ENCODE measurements around the gene EPHB1.
A peak's percentile ranks its signal among the peaks of the same experiment; 100 is the strongest.
"Not testable (repeated sequence)": the region's sequence is repeated elsewhere in the genome, so short reads cannot be mapped to it uniquely, and the experiment has no call there.

EPHB1 gene

DNA sequence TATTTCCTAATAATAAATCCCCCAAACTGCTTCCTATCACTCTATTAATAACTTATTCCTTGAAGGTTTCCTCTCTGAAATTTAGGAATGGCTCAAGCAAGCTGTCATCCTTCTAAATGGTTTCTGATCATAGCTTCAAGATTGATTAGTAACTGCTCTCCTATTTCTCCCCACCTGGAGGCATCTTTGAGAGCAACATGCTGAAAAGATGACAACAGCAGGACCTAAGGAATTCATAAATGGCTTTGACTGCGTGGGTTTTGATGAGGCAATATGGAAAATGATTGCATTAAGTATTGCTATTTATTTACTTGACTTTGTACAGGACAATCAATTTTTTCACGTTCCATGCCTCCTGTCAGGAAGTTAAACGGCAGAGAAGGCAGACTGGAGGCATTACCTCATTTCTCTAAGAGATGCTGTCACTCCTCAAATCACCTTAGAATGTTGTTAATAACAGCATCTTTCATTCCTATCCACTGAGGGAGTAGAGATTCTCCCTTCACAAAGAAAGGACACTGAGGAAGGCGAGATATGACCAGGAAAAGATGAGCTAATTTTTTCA, 256.4 kb downstream of the EPHB1 start:
- Histone ChIP-seq H3K9me3 (ENCODE audit: insufficient read depth, low read length) (0 out of 2 replicates have a peak, but pooled peaks cover 5% of the 10 kb centered on the region), H3K4me3 (ENCODE audit: insufficient read length, low read depth) (no peak overlapping the region), H3K4me1 (ENCODE audit: insufficient read depth, insufficient read length) (no peaks in the 10 kb centered on the region), H3K27me3 (ENCODE audit: insufficient read depth, insufficient read length) (no peaks in the 10 kb centered on the region), H3K9ac (ENCODE audit: insufficient read length, low read depth) (no peak overlapping the region), H3K36me3 (ENCODE audit: insufficient read depth, insufficient read length, low read length) (no peaks in the 10 kb centered on the region)
- TF ChIP-seq YY1 (IDR thresholded peaks at IDR 0.05; ENCODE audit: insufficient read depth, insufficient read length) (no peak), SUZ12 (IDR thresholded peaks at IDR 0.05; ENCODE audit: extremely low read depth, insufficient read depth, insufficient read length) (no peak), ZNF274 (IDR thresholded peaks at IDR 0.05; ENCODE audit: low read depth, low read length) (no peak)
- no peak for DNase-seq (ENCODE audit: low read depth, low spot score)

- no peak for DNase-seq (ENCODE audit: low read depth, low spot score)
- Histone ChIP-seq H3K4me1 (ENCODE audit: insufficient read depth, insufficient read length) (no peaks in the 10 kb centered on the region), H3K4me3 (ENCODE audit: insufficient read length, low read depth) (no peak overlapping the region), H3K9ac (ENCODE audit: insufficient read length, low read depth) (no peak overlapping the region), H3K9me3 (ENCODE audit: insufficient read depth, low read length) (0 out of 2 replicates have a peak, but pooled peaks cover 5% of the 10 kb centered on the region), H3K27me3 (ENCODE audit: insufficient read depth, insufficient read length) (no peaks in the 10 kb centered on the region), H3K36me3 (ENCODE audit: insufficient read depth, insufficient read length, low read length) (no peaks in the 10 kb centered on the region)
- TF ChIP-seq SUZ12 (IDR thresholded peaks at IDR 0.05; ENCODE audit: extremely low read depth, insufficient read depth, insufficient read length) (no peak), ZNF274 (IDR thresholded peaks at IDR 0.05; ENCODE audit: low read depth, low read length) (no peak), YY1 (IDR thresholded peaks at IDR 0.05; ENCODE audit: insufficient read depth, insufficient read length) (no peak)
These were observed 260.4 kb downstream of the EPHB1 start for GRCh38 chr3:135055449-135055848.

- Histone ChIP-seq H3K9me3 (ENCODE audit: insufficient read depth, low read length) (no peaks in the 10 kb centered on the region), H3K4me1 (ENCODE audit: insufficient read depth, insufficient read length) (no peaks in the 10 kb centered on the region), H3K9ac (ENCODE audit: insufficient read length, low read depth) (no peak overlapping the region), H3K36me3 (ENCODE audit: insufficient read depth, insufficient read length, low read length) (no peaks in the 10 kb centered on the region), H3K27me3 (ENCODE audit: insufficient read depth, insufficient read length) (no peaks in the 10 kb centered on the region), H3K4me3 (ENCODE audit: insufficient read length, low read depth) (no peak overlapping the region)
- no peak for TF ChIP-seq SUZ12 (IDR thresholded peaks at IDR 0.05; ENCODE audit: extremely low read depth, insufficient read depth, insufficient read length)
- TF ChIP-seq YY1 (IDR thresholded peaks at IDR 0.05; ENCODE audit: insufficient read depth, insufficient read length) = no peak
- no peak for TF ChIP-seq ZNF274 (IDR thresholded peaks at IDR 0.05; ENCODE audit: low read depth, low read length)
- DNase-seq (ENCODE audit: low read depth, low spot score) = no peak
These were observed 261.1 kb downstream of the EPHB1 start for GRCh38 chr3:135056084-135056730.

- DNase-seq (ENCODE audit: low read depth, low spot score) = no peak
- Histone ChIP-seq H3K4me1 (ENCODE audit: insufficient read depth, insufficient read length) (no peaks in the 10 kb centered on the region), H3K9ac (ENCODE audit: insufficient read length, low read depth) (no peak overlapping the region), H3K27me3 (ENCODE audit: insufficient read depth, insufficient read length) (no peaks in the 10 kb centered on the region), H3K9me3 (ENCODE audit: insufficient read depth, low read length) (no peaks in the 10 kb centered on the region), H3K36me3 (ENCODE audit: insufficient read depth, insufficient read length, low read length) (no peaks in the 10 kb centered on the region), H3K4me3 (ENCODE audit: insufficient read length, low read depth) (no peak overlapping the region)
- TF ChIP-seq ZNF274 (IDR thresholded peaks at IDR 0.05; ENCODE audit: low read depth, low read length) (no peak), YY1 (IDR thresholded peaks at IDR 0.05; ENCODE audit: insufficient read depth, insufficient read length) (no peak), SUZ12 (IDR thresholded peaks at IDR 0.05; ENCODE audit: extremely low read depth, insufficient read depth, insufficient read length) (no peak)
These were observed 261.8 kb downstream of the EPHB1 start for GRCh38 chr3:135056733-135057310.

DNA sequence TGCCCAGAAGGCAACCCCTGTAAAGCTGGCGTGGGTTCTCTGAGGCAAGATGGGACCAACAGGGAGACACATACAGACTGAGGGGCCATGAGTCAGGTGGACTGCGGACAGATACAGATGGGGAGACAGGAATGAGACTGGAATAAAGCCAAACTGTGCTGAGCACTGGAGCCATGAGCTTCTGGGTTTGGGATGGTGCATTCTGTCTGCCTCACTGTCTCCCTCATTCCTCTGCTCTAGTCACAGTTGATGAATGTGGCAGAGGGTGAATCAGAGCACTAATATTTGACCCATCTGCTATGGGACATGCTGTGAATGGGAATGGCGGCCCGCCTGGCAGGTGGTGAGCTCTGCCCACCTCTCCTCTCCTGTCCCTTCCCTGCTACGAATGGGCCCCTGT, 262.9 kb downstream of the EPHB1 start:
- no peaks in the 10 kb centered on the region for H3K36me3 ChIP-seq (ENCODE audit: insufficient read depth, insufficient read length, low read length)
- H3K9ac ChIP-seq (ENCODE audit: insufficient read length, low read depth) = no peak overlapping the region
- no peak overlapping the region for H3K4me3 ChIP-seq (ENCODE audit: insufficient read length, low read depth)
- H3K9me3 ChIP-seq (ENCODE audit: insufficient read depth, low read length) = no peaks in the 10 kb centered on the region
- no peak for DNase-seq (ENCODE audit: low read depth, low spot score)
- TF ChIP-seq ZNF274 (IDR thresholded peaks at IDR 0.05; ENCODE audit: low read depth, low read length) = no peak
- no peak for TF ChIP-seq SUZ12 (IDR thresholded peaks at IDR 0.05; ENCODE audit: extremely low read depth, insufficient read depth, insufficient read length)
- TF ChIP-seq YY1 (IDR thresholded peaks at IDR 0.05; ENCODE audit: insufficient read depth, insufficient read length) = no peak
- H3K4me1 ChIP-seq (ENCODE audit: insufficient read depth, insufficient read length) = no peaks in the 10 kb centered on the region
- no peaks in the 10 kb centered on the region for H3K27me3 ChIP-seq (ENCODE audit: insufficient read depth, insufficient read length)

- no peaks in the 10 kb centered on the region for H3K4me1 ChIP-seq (ENCODE audit: insufficient read depth, insufficient read length)
- DNase-seq (ENCODE audit: low read depth, low spot score) = no peak
- TF ChIP-seq ZNF274 (IDR thresholded peaks at IDR 0.05; ENCODE audit: low read depth, low read length) = no peak
- no peaks in the 10 kb centered on the region for H3K9me3 ChIP-seq (ENCODE audit: insufficient read depth, low read length)
- H3K27me3 ChIP-seq (ENCODE audit: insufficient read depth, insufficient read length) = no peaks in the 10 kb centered on the region
- no peak overlapping the region for H3K4me3 ChIP-seq (ENCODE audit: insufficient read length, low read depth)
- no peak overlapping the region for H3K9ac ChIP-seq (ENCODE audit: insufficient read length, low read depth)
- H3K36me3 ChIP-seq (ENCODE audit: insufficient read depth, insufficient read length, low read length) = no peaks in the 10 kb centered on the region
These were observed 264.5 kb downstream of the EPHB1 start for GRCh38 chr3:135059580-135059979.

- H3K27me3 ChIP-seq (ENCODE audit: insufficient read depth, insufficient read length); H3K4me1 ChIP-seq (ENCODE audit: insufficient read depth, insufficient read length); H3K36me3 ChIP-seq (ENCODE audit: insufficient read depth, insufficient read length, low read length); H3K4me3 ChIP-seq (ENCODE audit: insufficient read length, low read depth): not testable (repeated sequence)
- peak; percentile 46 for DNase-seq (ENCODE audit: low read depth, low spot score)
- H3K9ac ChIP-seq (ENCODE audit: insufficient read length, low read depth) = peak overlapping the region; percentile 62
- peaks cover 12% of the 10 kb centered on the region; the same call in 1 of the 2 replicates for H3K9me3 ChIP-seq (ENCODE audit: insufficient read depth, low read length)
These were observed 272.0 kb downstream of the EPHB1 start for GRCh38 chr3:135066844-135067727.

Measured in NT2/D1 (cell line).